ENCODE data around the gene CCDC92B. TPM values are rescaled to one million over a fixed set of nuclear protein-coding genes. Genes with fewer than 3 reads are reported as not detected.
A peak's percentile ranks its signal among the peaks of the same experiment; 100 is the strongest.

Gene CCDC92B
- total RNA-seq, 4 donors from 2014 or later: 0.25 TPM; not detected in 3

DNA sequence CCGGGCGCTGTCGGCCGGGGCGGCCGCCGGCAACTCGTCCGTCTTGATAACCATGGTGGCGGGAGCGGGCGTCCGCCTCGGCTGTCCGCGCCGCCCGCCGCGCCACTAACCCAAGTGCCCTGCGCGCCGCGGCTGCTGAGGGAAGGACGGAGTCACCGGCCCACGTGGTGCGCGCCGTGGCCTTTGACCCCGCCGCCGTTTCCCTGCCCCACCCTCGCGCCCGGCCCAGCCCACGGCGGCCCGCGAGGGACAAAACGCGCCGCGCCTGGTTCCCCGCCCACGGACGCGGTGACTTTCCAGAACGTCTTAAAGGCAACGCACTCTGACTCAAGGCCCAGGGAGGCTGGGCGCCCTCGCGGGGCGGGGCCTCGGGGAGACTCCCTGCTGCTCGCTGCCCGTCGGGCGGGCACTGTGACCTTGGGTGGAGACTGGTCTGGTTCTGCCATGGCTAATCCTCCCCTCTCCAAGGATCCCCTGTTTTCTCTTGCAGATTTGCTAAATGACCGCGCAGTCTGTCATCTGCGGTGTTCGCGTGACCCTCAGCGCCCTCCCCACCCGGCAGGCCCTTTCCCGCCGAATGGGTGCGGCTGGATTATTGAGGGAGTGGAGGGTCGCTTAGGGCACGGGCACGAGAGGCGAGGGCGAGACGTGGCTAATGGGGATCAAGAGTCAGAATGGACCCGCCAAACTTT, 37.7 kb downstream of the CCDC92B start, which contains the start of gene CLUH:
Gene CLUH, minus strand, starts transcription at position 157 of the 692 bp plus-strand sequence. Its CDS starts 103 bp downstream, at position 54.
- H3K4me1 ChIP-seq: peaks cover 44 to 46% of the 10 kb centered on the region in 2 donors
- intact Hi-C loops (cut with DNase I): no loop called here
- peak; percentile 97 to 98 for DNase-seq

DNA sequence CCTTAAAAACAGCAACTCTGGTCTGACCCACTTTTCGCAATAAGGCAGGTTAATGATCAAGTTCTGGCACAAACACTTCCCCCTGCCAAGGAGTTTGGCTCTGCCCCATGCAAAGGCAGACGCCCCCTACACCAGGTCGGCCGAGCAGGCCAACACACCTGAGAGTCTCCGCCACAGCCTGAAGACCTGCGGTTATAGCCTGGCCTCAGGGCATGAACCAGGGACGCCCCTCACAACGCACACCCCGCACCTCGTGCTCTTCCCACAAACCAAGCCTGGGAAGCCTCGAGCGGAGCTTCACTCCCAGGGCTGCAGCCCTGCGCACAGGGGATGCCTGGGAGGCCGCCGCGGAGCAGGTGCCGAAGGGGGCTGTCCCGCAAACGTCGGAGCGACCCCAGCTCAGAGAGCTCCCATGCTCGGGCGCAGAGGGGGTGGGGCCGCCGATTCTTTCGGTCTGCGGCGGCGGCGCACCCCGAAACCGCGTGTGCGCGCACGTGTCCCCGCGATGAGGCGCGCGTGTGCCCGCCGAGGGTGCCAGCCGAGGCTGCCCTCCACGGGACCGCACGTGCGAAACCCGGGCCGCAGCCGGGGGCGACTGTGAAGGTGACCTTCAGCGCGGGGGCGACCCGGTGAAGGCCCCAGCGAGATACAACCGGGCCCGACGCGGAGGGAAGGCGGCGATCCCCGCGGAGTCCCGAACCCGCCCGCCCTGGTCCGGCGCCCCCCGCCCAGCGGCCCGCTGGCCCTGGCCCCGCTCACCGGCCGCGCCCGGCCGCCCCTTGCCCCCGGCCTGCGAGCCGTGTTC, 38.4 kb downstream of the CCDC92B start:
- DNase-seq: no peak
- no peaks in the 10 kb centered on the region for H3K36me3 ChIP-seq
- TF ChIP-seq, protein P1, sequence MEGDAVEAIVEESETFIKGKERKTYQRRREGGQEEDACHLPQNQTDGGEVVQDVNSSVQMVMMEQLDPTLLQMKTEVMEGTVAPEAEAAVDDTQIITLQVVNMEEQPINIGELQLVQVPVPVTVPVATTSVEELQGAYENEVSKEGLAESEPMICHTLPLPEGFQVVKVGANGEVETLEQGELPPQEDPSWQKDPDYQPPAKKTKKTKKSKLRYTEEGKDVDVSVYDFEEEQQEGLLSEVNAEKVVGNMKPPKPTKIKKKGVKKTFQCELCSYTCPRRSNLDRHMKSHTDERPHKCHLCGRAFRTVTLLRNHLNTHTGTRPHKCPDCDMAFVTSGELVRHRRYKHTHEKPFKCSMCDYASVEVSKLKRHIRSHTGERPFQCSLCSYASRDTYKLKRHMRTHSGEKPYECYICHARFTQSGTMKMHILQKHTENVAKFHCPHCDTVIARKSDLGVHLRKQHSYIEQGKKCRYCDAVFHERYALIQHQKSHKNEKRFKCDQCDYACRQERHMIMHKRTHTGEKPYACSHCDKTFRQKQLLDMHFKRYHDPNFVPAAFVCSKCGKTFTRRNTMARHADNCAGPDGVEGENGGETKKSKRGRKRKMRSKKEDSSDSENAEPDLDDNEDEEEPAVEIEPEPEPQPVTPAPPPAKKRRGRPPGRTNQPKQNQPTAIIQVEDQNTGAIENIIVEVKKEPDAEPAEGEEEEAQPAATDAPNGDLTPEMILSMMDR (IDR thresholded peaks at IDR 0.05): no peak
- no peak for TF ChIP-seq POLR2A (IDR thresholded peaks at IDR 0.05)
- no peaks in the 10 kb centered on the region for H3K27me3 ChIP-seq
- peak overlapping the region in 1 of 3 donors; percentile 48 for H3K27ac ChIP-seq
- peak overlapping the region; percentile 62 to 81 (median 77) for H3K4me3 ChIP-seq (replicated peaks in 1 of 3)
- intact Hi-C loops (cut with DNase I): no loop called here
- peaks cover 44 to 46% of the 10 kb centered on the region in 2 donors for H3K4me1 ChIP-seq
- H3K9me3 ChIP-seq: no peaks in the 10 kb centered on the region
- WGBS, 2 donors: 2% methylated on average over 14 of the region's 82 CpGs; no CpG with 5 or more reads in 1 of the 2 donors

More for the DNA sequence above, 37.7 kb downstream of the CCDC92B start, which contains the start of gene CLUH:
- no peaks in the 10 kb centered on the region for H3K27me3 ChIP-seq
- peak within 1 kb of the TSS; percentile 77 to 95 (median 81) for H3K4me3 ChIP-seq (replicated peaks in 1 of 3)
- H3K9me3 ChIP-seq: no peaks in the 10 kb centered on the region
- TF ChIP-seq POLR2A (IDR thresholded peaks at IDR 0.05): peak in 1 of 2 donors; percentile 82
- TF ChIP-seq, protein P1 (IDR thresholded peaks at IDR 0.05): peak in 1 of 6 experiments; percentile 38
- H3K36me3 ChIP-seq: no peaks in the 10 kb centered on the region
- peak within 1 kb of the TSS; percentile 67 to 86 (median 78) for H3K27ac ChIP-seq
- 3 to 5% methylated on average over 10 to 33 of the region's 76 CpGs for WGBS, 2 donors

DNA sequence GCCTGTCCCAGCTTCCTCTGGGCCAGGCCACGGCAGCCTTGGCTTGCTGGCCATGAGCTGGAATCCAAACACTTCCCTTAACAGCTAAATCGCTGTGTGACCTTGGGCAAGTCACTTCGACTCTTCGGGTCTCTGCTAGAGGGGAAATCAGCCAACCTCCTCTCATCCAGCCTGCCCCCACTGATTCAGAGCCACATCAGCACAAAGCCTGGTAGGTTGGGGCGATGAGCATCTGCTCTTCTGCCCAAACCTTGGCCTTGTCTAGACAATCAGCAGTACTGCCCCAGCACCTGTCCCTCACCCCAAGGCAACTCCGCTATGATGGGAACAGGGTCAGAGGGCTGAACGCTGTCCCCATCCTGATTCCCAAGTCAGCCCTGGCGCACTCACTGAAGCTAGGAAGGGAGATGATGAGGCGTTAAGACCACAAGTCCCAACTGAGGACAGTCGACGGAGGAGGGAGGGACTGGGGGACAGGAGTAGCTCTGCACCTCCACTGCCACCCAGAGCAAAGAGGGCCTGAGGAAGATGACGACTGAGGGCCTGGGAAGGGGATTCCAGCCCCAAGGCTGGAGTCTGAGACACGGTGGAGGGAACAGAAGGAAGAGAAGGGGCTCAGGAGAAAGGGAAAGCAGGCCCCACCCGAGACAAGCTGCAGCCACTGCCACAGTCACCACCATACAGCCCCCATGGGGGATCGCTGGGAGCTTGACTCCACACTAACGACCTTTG, 39.2 kb downstream of the CCDC92B start:
- peak overlapping the region in 1 of 3 donors; percentile 77 for H3K4me3 ChIP-seq (replicated peaks in 1 of 3)
- intact Hi-C loops (cut with DNase I): no loop called here
- no peaks in the 10 kb centered on the region for H3K9me3 ChIP-seq
- peaks cover 44 to 46% of the 10 kb centered on the region in 2 donors for H3K4me1 ChIP-seq
- WGBS, 2 donors: 54 to 58% methylated on average over 13 to 14 of the region's 16 CpGs
- no peak for DNase-seq
- no peaks in the 10 kb centered on the region for H3K36me3 ChIP-seq
- no peaks in the 10 kb centered on the region for H3K27me3 ChIP-seq
- TF ChIP-seq POLR2A (IDR thresholded peaks at IDR 0.05): no peak
- TF ChIP-seq, protein P1 (IDR thresholded peaks at IDR 0.05): no peak
- no peak overlapping the region for H3K27ac ChIP-seq

DNA sequence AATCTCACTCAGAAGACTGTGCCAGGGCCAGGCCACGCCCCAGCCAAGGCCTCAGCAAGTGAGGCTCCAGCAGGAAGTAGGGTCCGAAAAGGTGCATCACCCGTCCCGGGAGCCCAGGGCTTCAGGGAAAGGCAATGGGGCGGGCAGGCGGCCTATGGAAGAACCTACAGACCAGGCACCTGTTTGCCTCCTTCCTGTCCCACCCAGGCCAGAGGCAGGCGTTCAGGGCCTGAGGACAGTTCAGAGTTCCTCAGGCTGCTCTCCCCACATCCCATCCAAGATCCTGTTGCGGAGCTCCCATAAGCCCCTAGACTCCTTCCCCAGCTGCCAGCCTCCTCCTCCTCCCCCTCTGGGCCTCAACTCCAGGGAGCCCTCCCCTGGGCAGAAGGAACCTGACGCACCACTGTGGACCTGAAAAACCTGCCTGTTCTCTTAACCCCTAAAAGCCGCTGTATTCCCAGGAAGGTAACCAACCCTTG, 40.2 kb downstream of the CCDC92B start:
- TF ChIP-seq POLR2A (IDR thresholded peaks at IDR 0.05): no peak
- TF ChIP-seq, protein P1 (IDR thresholded peaks at IDR 0.05): no peak
- DNase-seq: peak; percentile 41 to 45
- Histone ChIP-seq H3K36me3 (no peaks in the 10 kb centered on the region), H3K4me1 (peaks cover 44 to 46% of the 10 kb centered on the region in 2 donors), H3K27me3 (no peaks in the 10 kb centered on the region), H3K4me3 (replicated peaks in 1 of 3) (no peak overlapping the region), H3K27ac (no peak overlapping the region), H3K9me3 (no peaks in the 10 kb centered on the region)
- intact Hi-C loops (cut with DNase I): loop anchor here (10.0 kb wide), 1 partner anchor 284 kb away; no protein-coding TSS in a partner anchor
- WGBS, 2 donors: 52 to 60% methylated on average over 4 to 10 of the region's 10 CpGs

Data from thyroid gland (tissue), 4 donors.